Measurements from ENCODE around the gene GPC5.

GPC5 gene

GRCh38 chr13:91468301-91468700 is 69.9 kb downstream of the GPC5 start:
- FAIRE-seq = no peak

DNA sequence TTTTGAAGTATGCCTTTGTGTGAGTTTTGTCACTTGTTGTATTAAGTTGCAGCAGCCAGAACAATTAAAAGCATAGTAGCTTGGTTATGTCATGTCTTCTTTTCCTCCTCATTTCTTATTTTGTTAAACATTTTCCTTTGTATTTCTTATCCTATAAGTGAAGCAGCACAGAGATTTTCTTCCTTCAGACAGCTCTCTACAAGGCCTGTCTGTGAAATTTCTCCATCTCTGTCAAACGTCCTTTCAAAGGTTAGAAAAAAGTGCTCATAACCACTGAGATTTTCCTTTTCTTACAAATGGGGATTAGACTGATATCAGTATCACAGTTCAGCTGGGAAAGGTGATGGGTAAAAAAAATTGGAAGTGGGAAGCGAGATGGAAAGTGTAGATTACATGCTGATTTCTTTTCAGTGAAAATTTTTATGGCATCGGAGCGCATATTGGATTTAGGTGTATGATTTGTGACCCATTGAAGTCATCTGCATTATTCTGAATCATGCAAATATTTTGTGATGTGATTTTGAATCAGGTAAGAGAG is 71.7 kb downstream of the GPC5 start:
- no peak for FAIRE-seq

GRCh38 chr13:91470681-91471080 is 72.3 kb downstream of the GPC5 start:
- no peak for FAIRE-seq

DNA sequence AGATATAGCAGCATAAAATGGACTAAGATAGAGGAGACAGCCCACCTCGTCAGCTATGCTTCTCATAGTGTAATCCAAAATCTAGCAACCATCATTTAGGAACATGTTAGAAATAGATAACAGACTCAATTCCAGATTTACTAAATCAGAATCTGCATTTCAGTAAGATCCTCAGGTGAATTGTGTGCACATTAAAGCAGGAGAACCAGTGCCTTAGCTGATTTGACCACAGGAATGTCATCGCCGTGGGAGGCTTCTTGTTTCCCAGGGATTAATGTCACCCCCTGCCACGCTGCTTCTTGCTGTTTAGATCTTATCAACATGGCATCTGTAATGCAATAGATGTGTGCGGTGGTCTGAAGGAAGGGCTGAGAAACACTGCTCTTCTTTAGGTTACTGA is 84.0 kb downstream of the GPC5 start:
- no peak for FAIRE-seq

DNA sequence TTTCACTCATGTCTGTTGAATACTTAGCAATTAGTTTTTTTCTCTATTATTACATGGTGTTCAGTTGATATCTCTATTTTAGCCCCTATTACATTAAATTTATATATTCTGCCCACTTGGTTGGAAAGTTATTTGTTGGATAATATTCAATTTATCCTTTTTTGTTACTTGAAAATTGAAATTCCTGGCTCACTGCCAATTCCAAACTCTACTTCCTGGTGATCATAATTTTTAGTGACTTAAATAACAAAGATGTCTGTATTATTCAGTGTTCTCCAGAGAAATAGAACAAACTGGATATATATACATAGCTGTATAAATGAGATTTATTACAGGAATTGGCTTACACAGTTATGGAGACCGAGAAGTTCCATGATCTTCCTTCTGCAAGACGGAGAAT is 93.6 kb downstream of the GPC5 start:
- no peak for FAIRE-seq

DNA sequence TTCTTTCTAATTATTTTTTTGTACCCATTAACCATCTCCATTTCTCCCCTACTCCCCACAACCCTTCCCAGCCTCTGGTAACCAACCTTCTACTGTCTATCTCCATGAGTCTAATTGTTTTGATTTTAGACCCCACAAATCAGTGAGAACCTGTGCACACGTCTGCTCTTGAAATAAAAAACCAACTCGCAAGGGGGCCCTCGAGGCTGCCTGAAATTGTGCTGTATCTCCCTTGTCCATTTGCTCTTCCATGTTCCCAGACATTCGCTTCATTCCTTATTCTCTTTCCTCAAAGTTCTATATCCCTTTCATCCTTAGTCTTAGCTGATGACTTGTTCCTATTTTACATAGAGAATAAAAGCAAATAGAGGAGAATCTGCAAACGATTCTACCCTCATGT is 95.0 kb downstream of the GPC5 start:
- no peak for FAIRE-seq

DNA sequence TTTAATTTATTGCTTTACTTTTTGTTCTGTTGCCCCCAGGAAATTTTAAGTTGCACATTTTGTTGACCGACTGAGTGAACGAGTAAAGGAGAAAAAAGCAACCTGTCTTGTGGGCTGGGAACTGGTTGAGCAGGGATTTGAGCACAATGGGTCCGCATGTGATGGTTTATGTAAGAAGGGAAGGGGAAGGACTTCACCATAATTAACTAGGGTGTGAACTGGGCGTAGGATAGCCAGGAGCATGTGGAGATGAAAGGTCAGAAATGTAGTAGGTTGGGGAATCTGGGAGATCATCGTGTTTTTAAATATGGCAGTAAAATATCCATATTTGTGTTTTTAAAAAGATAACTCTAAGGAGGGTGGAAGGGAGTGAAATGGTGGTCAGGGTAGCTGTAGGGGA is 99.9 kb downstream of the GPC5 start:
- no peak for FAIRE-seq

DNA sequence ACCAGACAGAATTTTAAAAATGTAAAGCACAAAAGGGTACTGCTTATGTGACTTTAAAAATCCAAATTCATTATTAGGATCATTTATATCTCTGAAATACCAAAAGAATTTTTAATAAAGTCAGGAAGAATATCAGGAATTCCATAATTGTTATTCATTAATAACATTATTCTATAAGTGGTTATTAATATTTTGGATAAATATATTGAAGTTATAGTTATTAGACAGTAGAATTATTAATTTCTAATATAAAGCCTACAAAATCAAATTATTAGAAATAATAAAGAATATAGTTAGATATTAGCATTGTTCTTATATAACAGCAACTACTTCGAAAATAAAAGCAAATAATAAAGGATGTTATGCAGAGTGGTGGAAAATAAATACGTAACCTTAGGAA is 105.8 kb downstream of the GPC5 start:
- no peak for FAIRE-seq

DNA sequence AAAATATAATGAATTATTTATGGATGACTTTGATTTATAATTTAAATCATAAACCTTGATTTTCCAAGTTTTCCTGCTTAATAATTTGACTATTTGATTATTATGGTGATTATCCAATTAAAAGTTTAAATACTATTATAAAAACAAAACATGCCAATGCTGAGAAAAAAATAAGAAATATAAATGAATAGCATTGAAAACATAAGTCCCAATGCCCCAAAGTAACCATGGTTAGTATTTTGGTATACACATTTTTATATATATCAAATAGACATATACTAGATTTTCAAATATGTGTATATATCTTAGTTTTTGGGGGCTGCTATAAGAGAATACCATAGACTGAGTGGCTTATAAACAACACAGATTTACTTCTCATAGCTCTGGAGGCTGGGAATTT is 108.3 kb downstream of the GPC5 start:
- FAIRE-seq = peak; percentile 49

DNA sequence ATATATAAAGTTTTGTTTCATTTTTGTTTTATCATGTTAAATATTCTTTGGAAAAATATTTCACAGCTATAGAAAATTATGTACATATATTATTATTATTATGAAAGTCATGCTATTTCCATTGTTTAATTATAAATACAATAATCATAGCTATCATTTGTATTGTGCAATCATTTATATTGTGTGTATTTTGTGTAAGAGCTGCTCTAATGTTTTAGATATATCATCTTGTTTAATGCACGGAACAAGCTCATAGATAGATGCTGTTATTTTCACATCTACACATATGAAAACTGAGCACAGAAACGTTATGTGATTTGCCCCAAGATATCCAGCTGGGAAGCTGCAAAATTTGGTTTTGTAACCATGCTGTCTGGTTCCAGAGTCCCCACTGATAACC is 111.6 kb downstream of the GPC5 start:
- FAIRE-seq = no peak

GRCh38 chr13:91513790-91514189 is 115.4 kb downstream of the GPC5 start:
- FAIRE-seq = no peak

DNA sequence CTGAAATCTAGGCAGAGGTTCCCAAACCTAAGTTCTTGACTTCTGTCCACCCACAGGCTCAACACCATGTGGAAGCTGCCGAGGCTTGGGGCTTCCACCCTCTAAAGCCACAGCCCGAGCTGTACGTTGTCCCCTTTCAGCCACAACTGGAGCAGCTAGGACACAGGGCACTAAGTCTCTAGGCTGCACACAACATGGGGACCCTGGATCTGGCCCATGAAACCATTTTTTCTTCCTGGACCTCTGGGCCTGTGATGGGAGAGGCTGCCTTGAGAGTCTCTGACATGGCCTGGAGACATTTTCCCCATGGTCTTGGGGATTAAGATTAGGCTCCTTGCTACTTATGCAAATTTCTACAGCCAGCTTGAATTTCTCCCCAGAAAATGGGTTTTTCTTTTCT is 118.4 kb downstream of the GPC5 start:
- FAIRE-seq = no peak

- FAIRE-seq = no peak
These were observed 122.5 kb downstream of the GPC5 start for GRCh38 chr13:91520952-91521351.

- FAIRE-seq = no peak
These were observed 124.7 kb downstream of the GPC5 start for GRCh38 chr13:91523116-91523515.

GRCh38 chr13:91526543-91527033 is 128.2 kb downstream of the GPC5 start:
- no peak for FAIRE-seq

- FAIRE-seq = no peak
These were observed 131.5 kb downstream of the GPC5 start for GRCh38 chr13:91529739-91530482.

GRCh38 chr13:91531646-91532045 is 133.2 kb downstream of the GPC5 start:
- no peak for FAIRE-seq

GRCh38 chr13:91533354-91533753 is 134.9 kb downstream of the GPC5 start:
- no peak for FAIRE-seq

- FAIRE-seq = no peak
These were observed 136.6 kb downstream of the GPC5 start for GRCh38 chr13:91534996-91535395.

- no peak for FAIRE-seq
These were observed 139.0 kb downstream of the GPC5 start for GRCh38 chr13:91537376-91537775.

DNA sequence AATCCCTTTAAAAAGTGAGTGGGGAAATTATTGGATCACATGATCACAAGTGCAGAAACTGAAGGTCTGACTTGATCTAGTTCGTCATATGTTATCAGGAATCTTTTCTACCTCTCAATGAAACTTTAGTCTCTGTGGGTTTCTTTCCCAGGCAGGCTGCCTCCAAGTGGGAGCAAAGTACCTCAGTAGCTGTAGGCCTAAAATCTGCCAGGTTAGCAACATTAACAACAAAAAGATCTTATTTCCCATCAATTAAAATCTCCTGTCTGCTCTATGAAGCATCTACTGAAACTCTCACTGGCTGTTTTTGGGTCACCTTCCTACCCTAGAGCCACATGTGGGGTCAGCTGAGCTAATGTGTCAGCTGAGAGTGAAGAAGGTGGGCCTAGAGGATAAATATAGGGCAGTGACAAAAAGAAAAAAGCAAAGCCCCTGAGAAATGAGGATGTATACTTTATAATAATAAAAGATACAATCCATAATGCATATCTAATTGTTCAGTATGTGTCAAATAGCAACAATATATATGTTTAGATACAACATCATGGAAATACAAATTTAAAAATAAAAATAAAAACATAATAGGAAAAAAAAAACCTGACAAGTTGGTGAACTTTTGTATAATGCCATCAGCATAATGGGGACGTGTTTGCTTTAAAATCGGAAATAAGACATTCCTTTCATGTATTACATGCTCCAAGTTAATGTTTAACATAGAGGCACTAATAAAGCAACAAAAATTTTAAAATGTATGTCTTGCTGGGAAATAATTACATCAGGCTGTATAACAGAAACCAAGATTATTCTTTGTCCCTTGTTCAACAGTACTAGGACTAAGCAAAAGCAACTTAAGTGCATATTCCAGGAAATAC is 141.1 kb downstream of the GPC5 start:
- FAIRE-seq = no peak

DNA sequence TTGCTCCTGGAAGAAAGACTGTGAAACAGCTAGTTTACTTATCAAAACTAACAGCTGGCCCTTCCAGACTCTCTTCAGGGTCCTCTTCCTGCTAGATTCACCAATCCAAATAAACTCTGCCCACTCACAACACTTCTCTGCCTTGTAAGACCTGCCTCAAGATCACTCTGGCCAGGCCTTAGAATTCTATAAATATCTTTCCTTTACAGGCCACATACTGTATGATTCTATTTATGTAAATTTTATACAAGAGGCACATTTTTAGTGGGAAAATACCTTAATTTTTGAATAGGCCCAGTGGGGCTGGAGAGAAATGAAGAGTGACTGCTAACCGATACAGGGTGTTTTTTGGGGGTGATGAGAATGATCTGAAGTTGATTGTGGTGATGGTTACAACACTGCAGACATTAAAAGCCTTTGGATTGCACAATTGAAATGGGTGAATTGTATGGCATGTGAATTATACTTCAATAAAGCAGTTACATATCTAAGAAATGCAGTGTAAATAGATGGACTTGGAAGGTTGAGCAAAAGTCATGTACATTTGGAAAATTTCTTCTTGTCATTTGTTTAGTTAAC is 141.8 kb downstream of the GPC5 start:
- no peak for FAIRE-seq

GRCh38 chr13:91544723-91545122 is 146.3 kb downstream of the GPC5 start:
- no peak for FAIRE-seq

DNA sequence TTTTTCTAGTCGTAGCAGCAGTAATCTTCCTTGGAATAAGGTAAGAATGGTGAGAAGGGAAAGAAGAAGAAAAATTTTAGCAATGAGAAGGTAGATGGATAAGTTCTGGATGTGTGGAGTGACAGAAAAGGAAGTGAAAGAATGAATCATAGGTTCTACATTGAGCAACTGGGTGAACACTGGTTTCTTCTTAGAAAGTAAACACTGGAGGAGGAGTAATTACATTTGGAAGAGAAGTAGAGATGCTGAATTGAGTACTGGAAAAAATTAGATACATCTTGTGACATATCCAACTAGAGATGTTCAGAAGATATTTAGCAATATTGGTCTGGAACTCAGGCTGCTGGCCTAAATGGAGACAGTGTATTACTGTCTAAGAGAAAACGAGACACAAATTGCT is 148.5 kb downstream of the GPC5 start:
- FAIRE-seq = no peak

Measured in islet of Langerhans (tissue), 1 donor.